DND-41 (cell line): ENCODE measurements around the gene HTR2C.
"Not testable (repeated sequence)": the region's sequence is repeated elsewhere in the genome, so short reads cannot be mapped to it uniquely, and the experiment has no call there.

ENCODE experiments used
- ATAC-seq: fragments of 200-7000 bp; cut with Tn5 transposase; 3 replicates; pipeline ENCODE4 v1.9.1; 2021; ENCODE audit warnings: low read depth; ENCODE audit not compliant: insufficient read depth
- DNase-seq: peaks from one replicate; pipeline ENCODE4 v3.0.0-alpha.2; 2020
- H2AFZ ChIP-seq: 2 replicates; pipeline ENCODE4 v1.6.0; 2012; ENCODE audit warnings: low read depth, low read length
- H3K27ac ChIP-seq: 2 replicates; pipeline ENCODE4 v1.5.1; 2012; ENCODE audit warnings: low read length, inconsistent platforms
- H3K27me3 ChIP-seq: fragments of 200-600 bp; sonication (generic); 2 replicates; pipeline ENCODE4 v1.6.0; 2012; ENCODE audit warnings: low read length, mild to moderate bottlenecking, inconsistent platforms; ENCODE audit not compliant: insufficient read depth, poor library complexity
- H3K36me3 ChIP-seq: 2 replicates; pipeline ENCODE4 v1.5.1; 2012; ENCODE audit warnings: low read length, inconsistent platforms; ENCODE audit not compliant: insufficient read depth
- H3K4me1 ChIP-seq: 2 replicates; pipeline ENCODE4 v1.5.1; 2012; ENCODE audit warnings: mild to moderate bottlenecking, low read length; ENCODE audit not compliant: insufficient read depth
- H3K4me2 ChIP-seq: 2 replicates; pipeline ENCODE4 v1.6.0; 2012; ENCODE audit warnings: mild to moderate bottlenecking, moderate library complexity, low read length, inconsistent platforms; ENCODE audit not compliant: insufficient read depth
- H3K4me3 ChIP-seq, 2 experiments: fragments of 200-600 bp in 1 of 2; shearing (Covaris generic) in 1 of 2; 2 replicates each; pipeline ENCODE4 v1.5.1; 2012 to 2016; ENCODE audit warnings: inconsistent platforms in 2 of 2, low read length in 2 of 2, mild to moderate bottlenecking in 2 of 2, low read depth in 1 of 2, moderate library complexity in 1 of 2
- H3K79me2 ChIP-seq: 2 replicates; pipeline ENCODE4 v1.6.0; 2012; ENCODE audit warnings: low read length, inconsistent platforms; ENCODE audit not compliant: insufficient read depth
- H3K9ac ChIP-seq: 2 replicates; pipeline ENCODE4 v1.6.0; 2012; ENCODE audit warnings: low read depth, mild to moderate bottlenecking, inconsistent platforms, low read length, moderate library complexity
- H3K9me3 ChIP-seq: 2 replicates; pipeline ENCODE4 v1.5.1; 2012; ENCODE audit warnings: low read length, moderate library complexity, mild to moderate bottlenecking, inconsistent platforms; ENCODE audit not compliant: insufficient read depth, severe bottlenecking
- H4K20me1 ChIP-seq: 2 replicates; pipeline ENCODE4 v1.6.0; 2012; ENCODE audit warnings: low read length; ENCODE audit not compliant: insufficient read depth
- CTCF ChIP-seq: IDR thresholded peaks from 2 replicates; pipeline ENCODE4 v1.5.1; 2012; ENCODE audit warnings: borderline replicate concordance, low read length, moderate library complexity, mild to moderate bottlenecking; ENCODE audit not compliant: poor library complexity, severe bottlenecking; ENCODE audit errors: extremely low read depth
- EZH2 ChIP-seq: IDR thresholded peaks from 3 replicates; pipeline ENCODE4 v1.6.1; 2012; ENCODE audit warnings: borderline replicate concordance, low read depth, mild to moderate bottlenecking, moderate library complexity, low read length, inconsistent platforms; ENCODE audit not compliant: severe bottlenecking

HTR2C gene

DNA sequence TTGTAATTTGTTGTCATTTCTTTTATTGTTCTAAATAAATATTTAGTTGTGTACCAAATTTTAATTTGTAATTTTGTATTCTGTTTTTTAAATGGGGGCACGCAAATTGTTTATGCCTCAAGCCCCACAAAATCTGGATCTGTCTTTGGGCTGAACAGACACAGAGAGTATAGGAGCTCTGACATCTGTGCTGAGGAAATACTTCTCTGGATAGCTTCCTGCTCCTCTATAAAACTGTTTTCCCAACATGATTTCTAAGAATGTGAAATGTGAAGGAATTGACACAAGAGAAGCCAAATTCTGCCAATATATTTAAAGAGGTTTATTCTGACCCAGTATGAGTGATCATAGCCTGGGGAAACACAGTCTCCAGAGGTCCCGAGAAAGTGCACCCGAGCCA, 340.5 kb downstream of the HTR2C start:
- H3K4me3 ChIP-seq: no peak overlapping the region
- H2AFZ ChIP-seq: no peak overlapping the region
- H3K9me3 ChIP-seq: no peaks in the 10 kb centered on the region
- no peaks in the 10 kb centered on the region for H3K27me3 ChIP-seq
- no peaks in the 10 kb centered on the region for H3K4me1 ChIP-seq
- DNase-seq: no peak
- no peak overlapping the region for H3K27ac ChIP-seq
- no peak for TF ChIP-seq EZH2
- TF ChIP-seq CTCF: no peak
- ATAC-seq: no peak
- H3K9ac ChIP-seq: no peak overlapping the region
- H4K20me1 ChIP-seq: no peaks in the 10 kb centered on the region
- H3K79me2 ChIP-seq: no peaks in the 10 kb centered on the region
- H3K4me2 ChIP-seq: no peak overlapping the region
- no peaks in the 10 kb centered on the region for H3K36me3 ChIP-seq

DNA sequence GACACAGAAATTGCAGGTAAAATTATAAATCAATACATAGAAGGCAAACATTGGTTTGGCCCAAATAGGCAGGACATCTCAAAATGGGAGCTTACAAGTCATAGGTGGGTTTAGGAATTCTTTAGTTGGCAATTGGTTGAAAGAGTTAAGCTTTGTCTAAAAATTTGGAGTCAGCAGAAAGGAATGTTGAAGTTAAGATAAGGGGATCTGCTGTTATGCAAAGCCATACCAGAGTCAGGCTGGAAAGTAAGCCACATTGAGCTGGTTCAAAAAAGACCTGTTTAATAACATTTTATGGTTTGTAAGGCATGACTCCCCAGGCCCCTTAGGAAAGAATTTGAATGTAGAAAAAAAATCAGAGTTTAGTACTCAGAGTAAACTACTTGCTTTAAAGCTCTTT, 341.0 kb downstream of the HTR2C start:
- H3K79me2 ChIP-seq: no peaks in the 10 kb centered on the region

GRCh38 chrX:114930227-114930626, 346.3 kb downstream of the HTR2C start:
- Histone ChIP-seq H3K36me3 (no peaks in the 10 kb centered on the region), H3K79me2 (no peaks in the 10 kb centered on the region), H2AFZ (no peak overlapping the region), H3K27ac (no peak overlapping the region), H4K20me1 (no peaks in the 10 kb centered on the region), H3K9ac (no peak overlapping the region), H3K4me2 (no peak overlapping the region), H3K27me3 (no peaks in the 10 kb centered on the region), H3K4me1 (no peaks in the 10 kb centered on the region), H3K9me3 (no peaks in the 10 kb centered on the region), H3K4me3 (no peak overlapping the region)
- DNase-seq: no peak
- TF ChIP-seq EZH2 (no peak), CTCF (no peak)
- no peak for ATAC-seq

More for the DNA sequence above, 341.0 kb downstream of the HTR2C start:
- no peak for ATAC-seq
- Histone ChIP-seq H3K4me2 (no peak overlapping the region), H4K20me1 (no peaks in the 10 kb centered on the region), H2AFZ (no peak overlapping the region), H3K4me3 (no peak overlapping the region), H3K9ac (no peak overlapping the region), H3K27me3 (no peaks in the 10 kb centered on the region), H3K27ac (no peak overlapping the region), H3K4me1 (no peaks in the 10 kb centered on the region), H3K36me3 (no peaks in the 10 kb centered on the region), H3K9me3 (no peaks in the 10 kb centered on the region)
- DNase-seq: no peak
- no peak for TF ChIP-seq EZH2
- TF ChIP-seq CTCF: no peak

DNA sequence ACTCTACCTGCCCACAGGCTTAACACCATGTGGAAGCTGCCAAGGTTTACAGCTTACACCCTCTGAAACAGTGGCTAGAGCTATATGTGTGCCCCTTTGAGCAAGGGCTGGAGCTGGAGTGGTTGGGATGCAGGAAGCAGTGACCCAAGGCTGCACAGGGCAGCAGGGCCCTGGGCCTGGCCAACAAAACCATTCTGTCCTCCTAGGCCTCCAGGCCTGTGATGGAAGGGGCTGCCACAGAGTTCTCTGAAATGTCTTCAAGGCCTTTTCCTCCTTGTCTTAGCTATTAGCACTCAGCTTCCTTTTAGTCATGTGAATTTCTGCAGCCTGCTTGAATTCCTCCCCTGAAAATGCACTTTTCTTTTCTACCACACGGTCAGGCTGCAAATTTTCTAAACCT, 348.7 kb downstream of the HTR2C start:
- no peaks in the 10 kb centered on the region for H3K27me3 ChIP-seq
- no peaks in the 10 kb centered on the region for H4K20me1 ChIP-seq
- H3K4me1 ChIP-seq: no peaks in the 10 kb centered on the region
- H3K4me2 ChIP-seq: no peak overlapping the region
- H3K9me3 ChIP-seq: no peaks in the 10 kb centered on the region
- TF ChIP-seq CTCF (no peak), EZH2 (no peak)
- H3K36me3 ChIP-seq: no peaks in the 10 kb centered on the region
- ATAC-seq (no peak), DNase-seq (no peak)
- no peak overlapping the region for H2AFZ ChIP-seq
- H3K27ac ChIP-seq: no peak overlapping the region
- H3K9ac ChIP-seq: no peak overlapping the region
- no peaks in the 10 kb centered on the region for H3K79me2 ChIP-seq
- no peak overlapping the region for H3K4me3 ChIP-seq

- H4K20me1 ChIP-seq, H3K27ac ChIP-seq, H3K79me2 ChIP-seq, ATAC-seq, H3K27me3 ChIP-seq, H3K4me2 ChIP-seq, H3K4me3 ChIP-seq, H2AFZ ChIP-seq, H3K36me3 ChIP-seq, H3K9me3 ChIP-seq, DNase-seq, H3K9ac ChIP-seq, H3K4me1 ChIP-seq: not testable (repeated sequence)
Measured at GRCh38 chrX:114933291-114933690, 349.4 kb downstream of the HTR2C start.
